GM21528 (cell line): Measurements from ENCODE around the gene TNFAIP8L3.
"Not testable (repeated sequence)": the region's sequence is repeated elsewhere in the genome, so short reads cannot be mapped to it uniquely, and the experiment has no call there.

Experiments
- ATAC-seq: cut with Tn5 transposase; IDR thresholded peaks from one replicate; pipeline ENCODE4 v1.9.1; 2021; ENCODE audit warnings: mild to moderate bottlenecking, moderate library complexity; ENCODE audit not compliant: unreplicated experiment, low FRiP score

Gene TNFAIP8L3

GRCh38 chr15:51065781-51066180 is 28.9 kb downstream of the TNFAIP8L3 start:
- ATAC-seq, result no peak

GRCh38 chr15:51065261-51065660 is 29.4 kb downstream of the TNFAIP8L3 start:
- ATAC-seq, result no peak

- ATAC-seq, result no peak
These were observed 32.0 kb downstream of the TNFAIP8L3 start for GRCh38 chr15:51062736-51063135.

GRCh38 chr15:51060030-51060673 is 34.6 kb downstream of the TNFAIP8L3 start:
- no peak for ATAC-seq

- no peak for ATAC-seq
These were observed 40.2 kb downstream of the TNFAIP8L3 start for GRCh38 chr15:51054535-51054934.

- no peak for ATAC-seq
These were observed 41.1 kb downstream of the TNFAIP8L3 start for GRCh38 chr15:51053571-51053970.

- no peak for ATAC-seq
These were observed 42.9 kb downstream of the TNFAIP8L3 start for GRCh38 chr15:51051776-51052175.

GRCh38 chr15:51049081-51049480 is 45.6 kb downstream of the TNFAIP8L3 start:
- ATAC-seq, result no peak

- ATAC-seq, result no peak
These were observed 46.4 kb downstream of the TNFAIP8L3 start for GRCh38 chr15:51048308-51048707.

GRCh38 chr15:51046799-51047449 is 47.8 kb downstream of the TNFAIP8L3 start:
- no peak for ATAC-seq

GRCh38 chr15:51046016-51046415 is 48.7 kb downstream of the TNFAIP8L3 start:
- ATAC-seq, result no peak

GRCh38 chr15:51044037-51044727 is 50.5 kb downstream of the TNFAIP8L3 start:
- ATAC-seq, result no peak

- no peak for ATAC-seq
These were observed 55.8 kb downstream of the TNFAIP8L3 start for GRCh38 chr15:51038974-51039319.

- ATAC-seq, result no peak
These were observed 56.3 kb downstream of the TNFAIP8L3 start for GRCh38 chr15:51038162-51038973.

- ATAC-seq, result not testable (repeated sequence)
These were observed 57.2 kb downstream of the TNFAIP8L3 start for GRCh38 chr15:51037474-51037873.

GRCh38 chr15:51030649-51031316 is 63.9 kb downstream of the TNFAIP8L3 start:
- no peak for ATAC-seq

GRCh38 chr15:51025454-51025846 is 69.3 kb downstream of the TNFAIP8L3 start:
- ATAC-seq, result no peak

- ATAC-seq, result no peak
These were observed 69.8 kb downstream of the TNFAIP8L3 start for GRCh38 chr15:51024735-51025453.

GRCh38 chr15:51023499-51023898 is 71.2 kb downstream of the TNFAIP8L3 start:
- ATAC-seq, result no peak

- ATAC-seq, result no peak
These were observed 72.5 kb downstream of the TNFAIP8L3 start for GRCh38 chr15:51022206-51022605.
